Small intestine (tissue), 7 donors: ENCODE results near the gene KRTAP13-4. TPM values are rescaled to one million over a fixed set of nuclear protein-coding genes. Genes with fewer than 3 reads are reported as not detected.

Experiments used
- DNase-seq, 2 donors: peaks; one replicate each; pipeline versions ENCODE4 v3.0.0 to v3.0.0-alpha.2; 2013
- FAIRE-seq: peaks from 2 replicates; lab custom pipeline; 2012; peaks lifted over from hg19 to GRCh38; lab: Jason Lieb, UNC
- H3K27ac ChIP-seq, 3 donors: one replicate each; pipeline ENCODE4 v1.5.1; 2013; ENCODE audit warnings: low read length in 2 of 3, mild to moderate bottlenecking in 2 of 3, control low read depth in 1 of 3, inconsistent platforms in 1 of 3, low read depth in 1 of 3, moderate library complexity in 1 of 3
- H3K27me3 ChIP-seq, 3 donors: one replicate each; pipeline ENCODE4 v1.6.1; 2013; ENCODE audit warnings: low read length in 3 of 3, inconsistent platforms in 1 of 3; ENCODE audit not compliant: control insufficient read depth in 3 of 3, insufficient read depth in 3 of 3
- H3K36me3 ChIP-seq, 3 donors: one replicate each; pipeline ENCODE4 v1.6.1; 2013; ENCODE audit warnings: low read length in 3 of 3, inconsistent platforms in 1 of 3, low read depth in 1 of 3, mild to moderate bottlenecking in 1 of 3, moderate library complexity in 1 of 3; ENCODE audit not compliant: control insufficient read depth in 3 of 3, insufficient read depth in 2 of 3
- H3K4me1 ChIP-seq, 3 donors: one replicate each; pipeline ENCODE4 v1.6.1; 2013; ENCODE audit warnings: low read length in 2 of 3, inconsistent platforms in 1 of 3, low read depth in 1 of 3, mild to moderate bottlenecking in 1 of 3, moderate library complexity in 1 of 3; ENCODE audit not compliant: control insufficient read depth in 3 of 3, insufficient read depth in 2 of 3
- H3K4me3 ChIP-seq, 3 donors: one replicate each; pipeline ENCODE4 v1.5.1; 2013; ENCODE audit warnings: low read length in 3 of 3, control low read depth in 1 of 3, inconsistent platforms in 1 of 3, low read depth in 1 of 3, mild to moderate bottlenecking in 1 of 3, moderate library complexity in 1 of 3
- H3K9me3 ChIP-seq, 2 donors: one replicate each; pipeline ENCODE4 v1.6.1; 2013; ENCODE audit warnings: low read depth in 1 of 2, low read length in 1 of 2; ENCODE audit not compliant: control insufficient read depth in 2 of 2, insufficient read depth in 1 of 2
- WGBS, 3 donors: extraction: QIAGEN DNeasy Blood & Tissue Kit; methylation state at CpG; one replicate each; pipeline ENCODE4 v1.1.7; 2013; 5-methylcytosine and 5-hydroxymethylcytosine counted together
- polyA plus RNA-seq, 4 donors: library from polyadenylated mRNA; stranded (reverse) in 3 of 4; unstranded in 1 of 4; fragments of 200-250 nt in 3 of 4; fragments of 120-200 nt in 1 of 4; gene quantifications; one replicate each; pipeline versions ENCODE4 v1.2.1 to v1.2.3, GENCODE V29; 2013
- donor health status: healthy with polysubstance abuse.
- donor health status: control.
- donor health status: control.
- donor health status: Bipolar disorder and iron deficiency.
- donor health status: healthy.

The KRTAP13-4 gene
- polyA plus RNA-seq, 4 donors = not detected

GRCh38 chr21:30468900-30469714 is 39.1 kb downstream of the KRTAP13-4 start:
- H3K4me1 ChIP-seq = no peaks in the 10 kb centered on the region
- H3K9me3 ChIP-seq = no peaks in the 10 kb centered on the region
- no peak for DNase-seq
- H3K27me3 ChIP-seq = no peaks in the 10 kb centered on the region
- H3K27ac ChIP-seq = no peak overlapping the region
- H3K4me3 ChIP-seq = no peak overlapping the region
- no peaks in the 10 kb centered on the region for H3K36me3 ChIP-seq
- WGBS, 3 donors = 62 to 69% (median 64%) methylated on average over 6 of the region's 6 CpGs
- FAIRE-seq = no peak

GRCh38 chr21:30478004-30478403 is 48.0 kb downstream of the KRTAP13-4 start:
- FAIRE-seq (no peak), DNase-seq (peak in 1 of 2 donors; percentile 5)
- 42 to 46% (median 43%) methylated on average over 3 of the region's 3 CpGs for WGBS, 3 donors
- no peak overlapping the region for H3K27ac ChIP-seq
- H3K4me3 ChIP-seq = no peak overlapping the region
- no peaks in the 10 kb centered on the region for H3K36me3 ChIP-seq
- H3K27me3 ChIP-seq = no peaks in the 10 kb centered on the region
- H3K9me3 ChIP-seq = peaks cover 0 to 3% of the 10 kb centered on the region in 2 donors
- H3K4me1 ChIP-seq = no peaks in the 10 kb centered on the region

GRCh38 chr21:30479259-30479658 is 49.2 kb downstream of the KRTAP13-4 start:
- DNase-seq = no peak
- Histone ChIP-seq H3K27me3 (no peaks in the 10 kb centered on the region), H3K27ac (no peak overlapping the region), H3K4me1 (no peaks in the 10 kb centered on the region), H3K4me3 (no peak overlapping the region), H3K36me3 (no peaks in the 10 kb centered on the region), H3K9me3 (peaks cover 0 to 3% of the 10 kb centered on the region in 2 donors)
- WGBS, 3 donors = 57 to 70% (median 70%) methylated on average over 4 of the region's 4 CpGs
- no peak for FAIRE-seq

- 82 to 88% (median 83%) methylated on average over 7 of the region's 7 CpGs for WGBS, 3 donors
- DNase-seq = no peak
- no peak for FAIRE-seq
- Histone ChIP-seq H3K4me3 (no peak within 1 kb of the TSS), H3K9me3 (peaks cover 0 to 3% of the 10 kb centered on the region in 2 donors), H3K4me1 (no peaks in the 10 kb centered on the region), H3K27ac (no peak within 1 kb of the TSS), H3K27me3 (no peaks in the 10 kb centered on the region), H3K36me3 (no peaks in the 10 kb centered on the region)
Measured at GRCh38 chr21:30480145-30480544, 50.1 kb downstream of the KRTAP13-4 start, which contains the start of gene KRTAP19-1. TSS of gene KRTAP19-1 (minus strand) at chr21:30480367. CDS start at chr21:30480317, 50 bp downstream.

Other genes with a start within 250 kb of the KRTAP13-4 start
- gene CLDN8, start 214.1 kb upstream of the KRTAP13-4 start, polyA plus RNA-seq = under 1 TPM in 1 of 4 donors, not detected in 3; 0.15 TPM
- not detected for gene KRTAP24-1, start 147.3 kb upstream of the KRTAP13-4 start, polyA plus RNA-seq
- gene KRTAP25-1, start 140.7 kb upstream of the KRTAP13-4 start, polyA plus RNA-seq = not detected
- gene KRTAP26-1, start 109.9 kb upstream of the KRTAP13-4 start, polyA plus RNA-seq = not detected
- gene KRTAP27-1, start 92.5 kb upstream of the KRTAP13-4 start, polyA plus RNA-seq = not detected
- not detected for gene KRTAP23-1, start 81.6 kb upstream of the KRTAP13-4 start, polyA plus RNA-seq
- 1 to 10 TPM in 1 of 4 donors, not detected in 3; 2.0 TPM for gene KRTAP13-2, start 57.9 kb upstream of the KRTAP13-4 start, polyA plus RNA-seq
- gene KRTAP13-1, start 34.2 kb upstream of the KRTAP13-4 start, polyA plus RNA-seq = not detected
- gene KRTAP13-3, start 4.3 kb upstream of the KRTAP13-4 start, polyA plus RNA-seq = not detected
- not detected for gene KRTAP15-1, start 10.1 kb downstream of the KRTAP13-4 start, polyA plus RNA-seq
- gene KRTAP19-1, start 50.1 kb downstream of the KRTAP13-4 start, polyA plus RNA-seq = not detected
- gene KRTAP19-2, start 57.2 kb downstream of the KRTAP13-4 start, polyA plus RNA-seq = not detected
- not detected for gene KRTAP19-3, start 61.8 kb downstream of the KRTAP13-4 start, polyA plus RNA-seq
- not detected for gene KRTAP19-4, start 66.9 kb downstream of the KRTAP13-4 start, polyA plus RNA-seq
- not detected for gene KRTAP19-5, start 71.9 kb downstream of the KRTAP13-4 start, polyA plus RNA-seq
- not detected for gene KRTAP19-6, start 111.6 kb downstream of the KRTAP13-4 start, polyA plus RNA-seq
- not detected for gene KRTAP19-7, start 131.1 kb downstream of the KRTAP13-4 start, polyA plus RNA-seq
- gene KRTAP22-2, start 160.2 kb downstream of the KRTAP13-4 start, polyA plus RNA-seq = not detected
- not detected for gene KRTAP6-3, start 162.2 kb downstream of the KRTAP13-4 start, polyA plus RNA-seq
- not detected for gene KRTAP6-2, start 168.7 kb downstream of the KRTAP13-4 start, polyA plus RNA-seq
- gene KRTAP22-1, start 170.9 kb downstream of the KRTAP13-4 start, polyA plus RNA-seq = not detected
- gene KRTAP6-1, start 183.7 kb downstream of the KRTAP13-4 start, polyA plus RNA-seq = not detected
- gene KRTAP20-1, start 186.2 kb downstream of the KRTAP13-4 start, polyA plus RNA-seq = not detected
- not detected for gene KRTAP20-4, start 190.4 kb downstream of the KRTAP13-4 start, polyA plus RNA-seq
- gene KRTAP20-2, start 205.0 kb downstream of the KRTAP13-4 start, polyA plus RNA-seq = not detected
- not detected for gene KRTAP20-3, start 212.6 kb downstream of the KRTAP13-4 start, polyA plus RNA-seq